Spleen (tissue), 11 donors: Measurements from ENCODE around the gene JOSD2. TPM values are rescaled to one million over a fixed set of nuclear protein-coding genes. Genes with fewer than 3 reads are reported as not detected.

Source experiments
- DNase-seq: peaks from one replicate; pipeline ENCODE4 v3.0.0-alpha.2; 2020
- H3K27ac ChIP-seq, 8 donors: fragments of 200-600 bp; sonication (generic) in 7 of 8; 1 replicate in 4 of 8; 2 replicates in 4 of 8; pipeline versions ENCODE4 v1.5.0 to v1.8.0; 2016 to 2021; ENCODE audit warnings: inconsistent platforms in 4 of 8, mild to moderate bottlenecking in 4 of 8, moderate library complexity in 1 of 8
- H3K27me3 ChIP-seq, 7 donors: fragments of 200-600 bp; sonication (generic) in 6 of 7; replicated peaks in 1 of 7; 1 replicate in 4 of 7; 2 replicates in 3 of 7; pipeline versions ENCODE4 v1.5.0 to v1.8.0; 2016 to 2021; ENCODE audit warnings: inconsistent platforms in 3 of 7, mild to moderate bottlenecking in 1 of 7
- H3K36me3 ChIP-seq, 6 donors: fragments of 200-600 bp; sonication (generic) in 5 of 6; 1 replicate in 4 of 6; 2 replicates in 2 of 6; pipeline versions ENCODE4 v1.5.0 to v1.8.0; 2016 to 2021; ENCODE audit warnings: inconsistent platforms in 2 of 6
- H3K4me1 ChIP-seq, 6 donors: fragments of 200-600 bp; sonication (generic) in 5 of 6; 1 replicate in 3 of 6; 2 replicates in 3 of 6; pipeline versions ENCODE4 v1.5.0 to v1.8.0; 2016 to 2021; ENCODE audit warnings: inconsistent platforms in 3 of 6
- H3K4me3 ChIP-seq, 8 donors: fragments of 200-600 bp; sonication (generic) in 7 of 8; 1 replicate in 4 of 8; 2 replicates in 4 of 8; pipeline versions ENCODE4 v1.5.0 to v1.8.0; 2016 to 2021; ENCODE audit warnings: inconsistent platforms in 4 of 8, mild to moderate bottlenecking in 4 of 8, moderate library complexity in 2 of 8
- H3K9me3 ChIP-seq, 8 donors: fragments of 200-600 bp; sonication (generic) in 7 of 8; 1 replicate in 4 of 8; 2 replicates in 4 of 8; pipeline versions ENCODE4 v1.5.0 to v1.8.0; 2016 to 2021; ENCODE audit warnings: inconsistent platforms in 4 of 8
- CTCF ChIP-seq, 11 experiments: fragments of 200-600 bp in 7 of 11; fragments of 450-650 bp in 4 of 11; sonication (generic) in 4 of 11; IDR thresholded peaks in 8 of 11; conservative IDR thresholded peaks in 3 of 11; 1 replicate in 7 of 11; 2 replicates in 4 of 11; pipeline versions ENCODE4 v1.4.0 to v1.8.0; 2016 to 2021; ENCODE audit warnings: antibody characterized with exemption in 11 of 11, inconsistent platforms in 4 of 11, mild to moderate bottlenecking in 1 of 11
- POLR2A ChIP-seq, 3 donors: fragments of 450-650 bp; IDR thresholded peaks; one replicate each; pipeline ENCODE4 v1.5.1; 2017; ENCODE audit warnings: antibody characterized with exemption in 3 of 3, mild to moderate bottlenecking in 1 of 3
- POLR2AphosphoS5 ChIP-seq, 3 donors: sonication (generic); formaldehyde crosslinking; IDR thresholded peaks; one replicate each; pipeline ENCODE4 v1.5.1; 2017; ENCODE audit warnings: antibody characterized with exemption in 3 of 3
- WGBS, 5 donors: extraction: QIAGEN DNeasy Blood & Tissue Kit in 3 of 5; methylation state at CpG; one replicate each; pipeline versions ENCODE4 v1.1.5 to v1.1.7; 2013 to 2018; 5-methylcytosine and 5-hydroxymethylcytosine counted together
- intact Hi-C: fragments of 100-400 bp; cut with DNase I; formaldehyde crosslinking; loops from one replicate; pipeline ENCODE4 v1.15.0; 2023; ENCODE audit warnings: low total_unique reads
- polyA plus RNA-seq, 3 donors: library from polyadenylated mRNA; stranded (reverse); fragments of 200-250 nt; gene quantifications; one replicate each; pipeline ENCODE4 v1.2.1, GENCODE V29; 2013
- total RNA-seq, 7 donors: library from RNA; depleted of rRNA in 3 of 7; stranded (reverse); fragments of >200 nt in 3 of 7; fragmentation: NEBNext Ultra II Directional in 4 of 7; extraction: Animal tissue kit (Norgen Biotek cat#: 25700) in 4 of 7; gene quantifications; one replicate each; pipeline versions ENCODE4 v1.1.0 to v1.2.1, GENCODE V29; 2016 to 2021
- donor health status: healthy with polysubstance abuse.
- donor health status: DM: no; HTN: no; CAD: no; lungs with moderate emphysema.
- donor health status: DM: no; HTN: no; CAD: no.
- donor health status: Bipolar disorder and iron deficiency.
- donor health status: healthy.
- donor health status: DM: no; HTN: no; CAD: no.
- donor health status: DM: yes; HTN: yes; CAD: no.

JOSD2 gene
- total and polyA plus RNA-seq, 10 donors: 21.4 to 54.3 (median 30.7) TPM

GRCh38 chr19:50492303-50493052 lies 18.5 kb downstream of the JOSD2 start:
- DNase-seq: no peak
- Histone ChIP-seq H3K4me3 (no peak overlapping the region), H3K27me3 (peaks cover 0 to 11% (median 0%) of the 10 kb centered on the region in 7 donors), H3K9me3 (no peaks in the 10 kb centered on the region), H3K27ac (no peak overlapping the region), H3K36me3 (peaks cover 0 to 11% (median 2%) of the 10 kb centered on the region in 6 donors), H3K4me1 (peaks cover 0 to 29% (median 11%) of the 10 kb centered on the region in 6 donors)
- intact Hi-C loops: no loop called here
- TF ChIP-seq POLR2A (IDR thresholded peaks at IDR 0.05) (no peak), POLR2AphosphoS5 (IDR thresholded peaks at IDR 0.05) (peak in 2 of 3 donors; percentile 37 to 41), CTCF (IDR thresholded peaks at IDR 0.05 in 8 of 11, conservative IDR thresholded peaks at IDR 0.05 in 3 of 11) (no peak)
- 1 to 26% (median 7%) methylated on average over 9 to 12 of the region's 12 CpGs for WGBS, 5 donors

- TF ChIP-seq CTCF (IDR thresholded peaks at IDR 0.05 in 8 of 11, conservative IDR thresholded peaks at IDR 0.05 in 3 of 11): no peak
- no peak for TF ChIP-seq POLR2AphosphoS5 (IDR thresholded peaks at IDR 0.05)
- TF ChIP-seq POLR2A (IDR thresholded peaks at IDR 0.05): no peak
- peaks cover 0 to 19% (median 0%) of the 10 kb centered on the region in 7 donors for H3K27me3 ChIP-seq
- H3K36me3 ChIP-seq: peaks cover 0 to 11% (median 2%) of the 10 kb centered on the region in 6 donors
- no peak overlapping the region for H3K27ac ChIP-seq
- 48 to 65% (median 52%) methylated on average over 26 of the region's 26 CpGs for WGBS, 5 donors
- DNase-seq: peak; percentile 54
- H3K4me3 ChIP-seq: no peak overlapping the region
- intact Hi-C loops: no loop called here
- H3K9me3 ChIP-seq: no peaks in the 10 kb centered on the region
- H3K4me1 ChIP-seq: peaks cover 0 to 29% (median 11%) of the 10 kb centered on the region in 6 donors
Measured at GRCh38 chr19:50490991-50491472, 20.0 kb downstream of the JOSD2 start.

GRCh38 chr19:50490411-50490811 lies 20.6 kb downstream of the JOSD2 start:
- DNase-seq: peak; percentile 42
- 91 to 98% (median 96%) methylated on average over 15 to 18 of the region's 18 CpGs for WGBS, 5 donors
- H3K27ac ChIP-seq: no peak overlapping the region

More at GRCh38 chr19:50490411-50490811, 20.6 kb downstream of the JOSD2 start:
- intact Hi-C loops: no loop called here
- peaks cover 0 to 9% (median 2%) of the 10 kb centered on the region in 6 donors for H3K36me3 ChIP-seq
- H3K9me3 ChIP-seq: no peaks in the 10 kb centered on the region
- peaks cover 0 to 19% (median 0%) of the 10 kb centered on the region in 7 donors for H3K27me3 ChIP-seq
- TF ChIP-seq CTCF (IDR thresholded peaks at IDR 0.05 in 8 of 11, conservative IDR thresholded peaks at IDR 0.05 in 3 of 11) (no peak), POLR2AphosphoS5 (IDR thresholded peaks at IDR 0.05) (peak in 2 of 3 donors; percentile 8 to 31)
- no peak overlapping the region for H3K4me3 ChIP-seq
- peaks cover 0 to 29% (median 11%) of the 10 kb centered on the region in 6 donors for H3K4me1 ChIP-seq
